GM12878 (cell line): ENCODE results near the gene ZNFX1. TPM values are rescaled to one million over a fixed set of nuclear protein-coding genes. Genes with fewer than 3 reads are reported as not detected.

Experiments used
- ATAC-seq: fragments of 200-7000 bp; cut with Tn5 transposase; 3 replicates; pipeline ENCODE4 v1.9.1; 2020; ENCODE audit warnings: mild to moderate bottlenecking, moderate library complexity
- BruUV-seq: library from RNA; stranded (reverse); fragments of 400-500 nt; replicated peaks from 2 replicates; lab custom pipeline; 2021; lab: Mats Ljungman, UMichigan
- CTCF ChIA-PET: fragments of 300-600 bp; sonication (Branson Sonifier 250); formaldehyde crosslinking; extraction: SDS; loops from one replicate; lab custom pipeline; 2021; ENCODE audit warnings: inconsistent platforms; lab: Yijun Ruan, JAX
- POLR2A ChIA-PET: fragments of 350-600 bp; formaldehyde crosslinking; extraction: SDS; loops from one replicate; lab custom pipeline; 2021; ENCODE audit warnings: inconsistent platforms; lab: Charles Lee
- RAD21 ChIA-PET: fragments of 300-600 bp; sonication (Branson Sonifier 250); formaldehyde crosslinking; loops from one replicate; lab custom pipeline; 2023; ENCODE audit warnings: antibody characterized with exemption; ENCODE audit not compliant: unreplicated experiment; lab: Charles Lee
- SMC1A ChIA-PET: fragments of 300-600 bp; sonication (Branson Sonifier 250); formaldehyde crosslinking; loops from one replicate; lab custom pipeline; 2023; ENCODE audit not compliant: unreplicated experiment, uncharacterized antibody; lab: Charles Lee
- DNase-seq: peaks from one replicate; pipeline ENCODE4 v3.0.0-alpha.2; 2011; ENCODE audit warnings: low read depth, low spot score
- FAIRE-seq: peaks from 3 replicates; lab custom pipeline; 2011; peaks lifted over from hg19 to GRCh38; lab: Jason Lieb, UNC
- H2AFZ ChIP-seq: 2 replicates; pipeline ENCODE4 v1.6.0; 2011; ENCODE audit warnings: low read depth, low read length, control low read depth; ENCODE audit not compliant: control insufficient read depth
- H3K27ac ChIP-seq: 2 replicates; pipeline ENCODE4 v1.5.1; 2011; ENCODE audit warnings: control low read depth; ENCODE audit not compliant: control insufficient read depth, insufficient read depth
- H3K27me3 ChIP-seq, 2 experiments: replicated peaks in 1 of 2; 2 replicates each; pipeline versions ENCODE4 v1.6.0 to v1.6.1; 2011; ENCODE audit warnings: low read length in 1 of 2; ENCODE audit not compliant: control insufficient read depth in 2 of 2, insufficient read depth in 2 of 2
- H3K36me3 ChIP-seq, 2 experiments: 2 replicates each; pipeline ENCODE4 v1.5.1; 2011; ENCODE audit warnings: low read length in 1 of 2; ENCODE audit not compliant: control insufficient read depth in 2 of 2, insufficient read depth in 2 of 2
- H3K4me1 ChIP-seq: 2 replicates; pipeline ENCODE4 v1.6.1; 2011; ENCODE audit warnings: mild to moderate bottlenecking, low read length, moderate library complexity, mixed read lengths; ENCODE audit not compliant: control insufficient read depth, insufficient read depth
- H3K4me2 ChIP-seq: 2 replicates; pipeline ENCODE4 v1.6.0; 2011; ENCODE audit warnings: control low read depth; ENCODE audit not compliant: control insufficient read depth, insufficient read depth
- H3K4me3 ChIP-seq: fragments of 200-600 bp; sonication (generic); 2 replicates; pipeline ENCODE4 v1.5.1; 2016
- H3K79me2 ChIP-seq: 2 replicates; pipeline ENCODE4 v1.6.0; 2011; ENCODE audit warnings: low read length; ENCODE audit not compliant: control insufficient read depth, insufficient read depth
- H3K9ac ChIP-seq: 2 replicates; pipeline ENCODE4 v1.8.0; 2011; ENCODE audit warnings: low read length, control low read depth, mixed read lengths; ENCODE audit not compliant: control insufficient read depth, insufficient read depth
- H3K9me3 ChIP-seq: replicated peaks from 3 replicates; pipeline ENCODE4 v1.5.1; 2011; ENCODE audit warnings: mild to moderate bottlenecking, low read length; ENCODE audit not compliant: control insufficient read depth, insufficient read depth
- H4K20me1 ChIP-seq: 2 replicates; pipeline ENCODE4 v1.6.0; 2011; ENCODE audit not compliant: control insufficient read depth, insufficient read depth
- EGR1 ChIP-seq, 2 experiments: IDR thresholded peaks; 1 replicate in 1 of 2; 2 replicates in 1 of 2; pipeline ENCODE4 v1.6.1; 2011 to 2012; ENCODE audit warnings: low read depth in 2 of 2, low read length in 2 of 2, borderline replicate concordance in 1 of 2, mild to moderate bottlenecking in 1 of 2, moderate library complexity in 1 of 2
- ESRRA ChIP-seq: IDR thresholded peaks from 2 replicates; pipeline ENCODE4 v1.6.1; 2012; ENCODE audit warnings: mild to moderate bottlenecking, low read length, improper control_type of control experiment
- RAD51 ChIP-seq: fragments of 450-650 bp; IDR thresholded peaks from 2 replicates; pipeline ENCODE4 v1.6.1; 2016; ENCODE audit warnings: moderate library complexity, mild to moderate bottlenecking, inconsistent platforms
- RUNX3 ChIP-seq: IDR thresholded peaks from 2 replicates; pipeline ENCODE4 v1.6.1; 2012; ENCODE audit warnings: low read length, inconsistent platforms
- SMAD5 ChIP-seq: IDR thresholded peaks from 2 replicates; pipeline ENCODE4 v1.6.1; 2016; ENCODE audit warnings: antibody characterized with exemption, low read depth
- TCF3 ChIP-seq: IDR thresholded peaks from 2 replicates; pipeline ENCODE4 v1.6.1; 2012; ENCODE audit warnings: low read depth, mild to moderate bottlenecking, low read length, borderline replicate concordance; ENCODE audit not compliant: insufficient read depth
- WGBS: methylation state at CpG from one replicate; pipeline ENCODE4 v1.1.6; 2016; ENCODE audit warnings: low lambda C conversion rate; ENCODE audit not compliant: insufficient replicate concordance, insufficient coverage; ENCODE audit errors: missing lambda C conversion rate; 5-methylcytosine and 5-hydroxymethylcytosine counted together
- in situ Hi-C: fragments of 300-500 bp; cut with MboI; formaldehyde crosslinking; loops from 9 replicates; pipeline ENCODE4 v1.14.3; 2018; ENCODE audit warnings: mixed read lengths
- intact Hi-C: fragments of 100-400 bp; cut with micrococcal nuclease; formaldehyde crosslinking; loops from one replicate; pipeline ENCODE4 v1.14.2; 2022; ENCODE audit not compliant: unreplicated experiment
- polyA plus RNA-seq, 11 experiments: library from polyadenylated mRNA; depleted of rRNA in 4 of 11; unstranded in 6 of 11; stranded (reverse) in 5 of 11; fragments of >200 nt; fragmentation: Nextera tagmentation in 4 of 11; fragmentation: Illumina TruSeq in 1 of 11; extraction: Ambion mirVana in 4 of 11; extraction: Trizol in 1 of 11; gene quantifications; 1 replicate in 1 of 11; 2 replicates in 10 of 11; pipeline versions ENCODE4 v1.2.1 to v1.2.3, GENCODE V29; 2011 to 2016; ENCODE audit warnings: inconsistent platforms in 2 of 11, missing spikeins in 2 of 11, low read depth in 1 of 11
- total RNA-seq, 4 experiments: library from RNA; depleted of rRNA in 3 of 4; stranded (reverse); fragments of >200 nt in 3 of 4; fragmentation: Illumina TruSeq in 1 of 4; extraction: Trizol in 1 of 4; gene quantifications; 2 replicates each; pipeline versions ENCODE4 v1.2.1 to v1.2.3, GENCODE V29; 2013 to 2021
- TF ChIP-seq, protein P1 (sequence below): IDR thresholded peaks from 2 replicates; pipeline ENCODE4 v1.6.1; 2012; ENCODE audit warnings: low read depth, low read length, improper control_type of control experiment
- TF ChIP-seq, protein P2 (sequence below): IDR thresholded peaks from 2 replicates; pipeline ENCODE4 v1.6.1; 2011; ENCODE audit warnings: mild to moderate bottlenecking, low read depth, low read length, moderate library complexity; ENCODE audit not compliant: insufficient replicate concordance

The ZNFX1 gene
- total and polyA plus RNA-seq, 10 of the 15 experiments (the other 5 are each of a cell fraction or from before 2014, with no cell fraction given): 7.4 to 31.5 (median 25.6) TPM

DNA sequence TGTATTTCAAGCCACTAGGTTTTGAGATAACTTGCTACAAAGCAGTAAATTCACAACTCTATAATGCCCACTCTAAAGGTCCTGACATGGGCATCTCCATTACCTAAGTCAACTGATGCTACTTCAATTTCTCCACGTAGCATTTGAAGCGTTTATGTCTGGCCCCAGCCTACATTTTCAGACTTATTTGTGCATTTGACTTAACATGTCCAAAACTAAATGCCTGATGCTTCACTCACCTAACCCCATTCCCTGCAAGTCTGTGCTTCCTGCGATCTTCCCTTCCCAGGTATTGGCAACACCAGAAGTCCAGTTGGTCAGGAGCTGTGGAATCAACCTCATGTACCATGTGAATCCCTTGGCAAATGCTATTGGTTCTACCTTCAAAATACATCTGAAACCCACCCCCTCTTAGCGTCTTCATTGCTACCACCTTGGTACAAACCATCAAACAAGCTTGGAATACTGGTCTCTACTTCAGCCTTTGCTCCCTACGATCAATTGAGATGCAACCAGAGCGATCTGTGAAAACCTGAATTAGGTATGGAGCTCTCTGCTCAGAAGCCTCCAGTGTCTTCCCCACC is 12.8 kb upstream of the ZNFX1 start:
- no TSS peak for BruUV-seq
- ChIA-PET CTCF (no interaction called here), POLR2A (interaction anchor here (0.6 to 1.9 kb wide), 5 partner anchors 9 to 43 kb away, joined by 3 to 6 read pairs (median 4); no protein-coding TSS in a partner anchor), SMC1A (interaction anchor here (0.6 kb wide), 1 partner anchor 42 kb away, joined by 3 read pairs; no protein-coding TSS in a partner anchor), RAD21 (no interaction called here)
- Histone ChIP-seq H3K4me2 (no peak overlapping the region), H3K9ac (no peak overlapping the region), H2AFZ (no peak overlapping the region), H3K27me3 (no peaks in the 10 kb centered on the region), H3K9me3 (peaks cover 20% of the 10 kb centered on the region), H3K4me1 (peaks cover 7% of the 10 kb centered on the region; the same call in 1 of the 2 replicates), H4K20me1 (peaks cover 15% of the 10 kb centered on the region), H3K4me3 (no peak overlapping the region), H3K27ac (peak overlapping the region; percentile 11; the same call in 1 of the 2 replicates), H3K79me2 (peaks cover 29% of the 10 kb centered on the region), H3K36me3 (peaks cover 30 to 43% of the 10 kb centered on the region in 2 experiments)
- 50% methylated on average over 6 of the region's 6 CpGs for WGBS
- no peak for TF ChIP-seq TCF3
- TF ChIP-seq, protein P1, sequence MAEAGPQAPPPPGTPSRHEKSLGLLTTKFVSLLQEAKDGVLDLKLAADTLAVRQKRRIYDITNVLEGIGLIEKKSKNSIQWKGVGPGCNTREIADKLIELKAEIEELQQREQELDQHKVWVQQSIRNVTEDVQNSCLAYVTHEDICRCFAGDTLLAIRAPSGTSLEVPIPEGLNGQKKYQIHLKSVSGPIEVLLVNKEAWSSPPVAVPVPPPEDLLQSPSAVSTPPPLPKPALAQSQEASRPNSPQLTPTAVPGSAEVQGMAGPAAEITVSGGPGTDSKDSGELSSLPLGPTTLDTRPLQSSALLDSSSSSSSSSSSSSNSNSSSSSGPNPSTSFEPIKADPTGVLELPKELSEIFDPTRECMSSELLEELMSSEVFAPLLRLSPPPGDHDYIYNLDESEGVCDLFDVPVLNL: no peak
- TF ChIP-seq RUNX3: no peak
- TF ChIP-seq ESRRA: no peak
- TF ChIP-seq EGR1 (IDR thresholded peaks at IDR 0.05; ENCODE audit: borderline replicate concordance in 1 of 2, low read depth in 2 of 2, low read length in 2 of 2): no peak
- 0 out of 2 replicates have a peak, but pooled peaks have one; percentile 25 for TF ChIP-seq SMAD5
- TF ChIP-seq RAD51: no peak
- TF ChIP-seq, protein P2, sequence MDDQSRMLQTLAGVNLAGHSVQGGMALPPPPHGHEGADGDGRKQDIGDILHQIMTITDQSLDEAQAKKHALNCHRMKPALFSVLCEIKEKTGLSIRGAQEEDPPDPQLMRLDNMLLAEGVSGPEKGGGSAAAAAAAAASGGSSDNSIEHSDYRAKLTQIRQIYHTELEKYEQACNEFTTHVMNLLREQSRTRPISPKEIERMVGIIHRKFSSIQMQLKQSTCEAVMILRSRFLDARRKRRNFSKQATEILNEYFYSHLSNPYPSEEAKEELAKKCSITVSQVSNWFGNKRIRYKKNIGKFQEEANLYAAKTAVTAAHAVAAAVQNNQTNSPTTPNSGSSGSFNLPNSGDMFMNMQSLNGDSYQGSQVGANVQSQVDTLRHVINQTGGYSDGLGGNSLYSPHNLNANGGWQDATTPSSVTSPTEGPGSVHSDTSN: no peak
- intact Hi-C loops (no loop called here), in situ Hi-C loops (no loop called here)
- ATAC-seq (peak; percentile 6; the same call in 1 of the 3 replicates), FAIRE-seq (no peak), DNase-seq (no peak)
